ENCODE measurements around the gene LRRC75A. TPM values are rescaled to one million over a fixed set of nuclear protein-coding genes. Genes with fewer than 3 reads are reported as not detected.
"Not testable (repeated sequence)": the region's sequence is repeated elsewhere in the genome, so short reads cannot be mapped to it uniquely, and the experiment has no call there.

LRRC75A gene
- total RNA-seq, 1 experiment from 2014 or later = 10.1 TPM

- TF ChIP-seq CTCF (conservative IDR thresholded peaks at IDR 0.05) = no peak
- Histone ChIP-seq H3K27ac (ENCODE audit: insufficient read length, low read depth, low read length) (no peak overlapping the region), H2BK5ac (ENCODE audit: insufficient read length, low read length) (no peak overlapping the region), H3K18ac (ENCODE audit: insufficient read length, low read depth, low read length) (no peak overlapping the region), H3K14ac (ENCODE audit: insufficient read depth, low read length) (no peak overlapping the region), H3K79me1 (ENCODE audit: insufficient read depth, low read depth, low read length, poor library complexity, severe bottlenecking) (no peaks in the 10 kb centered on the region), H3T11ph (ENCODE audit: low read length) (no peak overlapping the region), H3K9me3 (ENCODE audit: control insufficient read depth, low read depth, low read length) (no peaks in the 10 kb centered on the region), H3K4me1 (ENCODE audit: insufficient read depth, low read length) (no peaks in the 10 kb centered on the region), H2BK15ac (ENCODE audit: low read depth, low read length) (no peak overlapping the region), H2AK5ac (ENCODE audit: insufficient read length, low read length) (no peak overlapping the region), H2BK20ac (ENCODE audit: low read depth, low read length, poor library complexity, severe bottlenecking) (no peak overlapping the region), H3K56ac (ENCODE audit: insufficient read length, low read depth, low read length) (no peak overlapping the region), H3K23me2 (ENCODE audit: insufficient read length, low read depth, low read length, poor library complexity, severe bottlenecking) (no peaks in the 10 kb centered on the region), H4K5ac (ENCODE audit: insufficient read length, low read depth, low read length) (no peak overlapping the region), H4K8ac (replicated peaks; ENCODE audit: insufficient read length, low read depth, low read length) (no peak overlapping the region), H4K91ac (ENCODE audit: insufficient read length, low read depth, low read length) (no peak overlapping the region), H4K20me1 (ENCODE audit: control insufficient read depth, insufficient read depth, insufficient read length) (no peaks in the 10 kb centered on the region), H3K23ac (ENCODE audit: insufficient read length, low read depth, low read length) (no peak overlapping the region), H3K79me2 (ENCODE audit: insufficient read depth, low read length) (no peaks in the 10 kb centered on the region), H3K4me2 (ENCODE audit: insufficient read depth, insufficient read length, low read length) (no peak overlapping the region), H2BK12ac (ENCODE audit: insufficient read length, low read depth, low read length) (no peak overlapping the region), H2AFZ (ENCODE audit: low read length) (peak overlapping the region; percentile 40), H2BK120ac (ENCODE audit: low read depth, low read length, poor library complexity, severe bottlenecking) (no peak overlapping the region), H3K9ac (ENCODE audit: extremely low read depth, insufficient read length, low read length) (no peak overlapping the region), H3K27me3 (ENCODE audit: insufficient read depth, low read length) (no peaks in the 10 kb centered on the region), H3K4ac (ENCODE audit: low read depth, low read length) (no peak overlapping the region; the same call in 1 of the 2 replicates)
- WGBS (ENCODE audit: extremely low coverage, insufficient read length, low lambda C conversion rate) = no CpG with 5 or more reads among the region's 9 CpGs
- Mint-ChIP-seq H3K36me3 (ENCODE audit: insufficient read depth in 1 of 3, low read depth in 3 of 3) (peaks cover 0 to 1% (median 0%) of the 10 kb centered on the region in 3 experiments; a peak in 1 of 7 replicates), H3K27ac (peak overlapping the region; percentile 35 to 94 (median 50); a peak in 6 of 7 replicates), H3K27me3 (ENCODE audit: low read depth) (no peaks in the 10 kb centered on the region), H3K4me3 (peak overlapping the region in 1 of 2 experiments; percentile 10; a peak in 2 of 5 replicates), H3K9me3 (no peaks in the 10 kb centered on the region), H3K4me1 (peaks cover 12 to 21% of the 10 kb centered on the region in 2 experiments)
- DNase-seq = no peak
Observed at GRCh38 chr17:16398270-16399267, 93.4 kb downstream of the LRRC75A start.

GRCh38 chr17:16396693-16397092 lies 95.3 kb downstream of the LRRC75A start:
- H3K9me3 Mint-ChIP-seq; H2AK5ac ChIP-seq (ENCODE audit: insufficient read length, low read length); H3K4me1 ChIP-seq (ENCODE audit: insufficient read depth, low read length); H3K27ac ChIP-seq (ENCODE audit: insufficient read length, low read depth, low read length); H3K27me3 ChIP-seq (ENCODE audit: insufficient read depth, low read length); H2AFZ ChIP-seq (ENCODE audit: low read length); H3K23me2 ChIP-seq (ENCODE audit: insufficient read length, low read depth, low read length, poor library complexity, severe bottlenecking); H3K23ac ChIP-seq (ENCODE audit: insufficient read length, low read depth, low read length); H3K18ac ChIP-seq (ENCODE audit: insufficient read length, low read depth, low read length); H3K4ac ChIP-seq (ENCODE audit: low read depth, low read length); H3K9ac ChIP-seq (ENCODE audit: extremely low read depth, insufficient read length, low read length); H4K20me1 ChIP-seq (ENCODE audit: control insufficient read depth, insufficient read depth, insufficient read length); H2BK20ac ChIP-seq (ENCODE audit: low read depth, low read length, poor library complexity, severe bottlenecking); DNase-seq; H3K79me2 ChIP-seq (ENCODE audit: insufficient read depth, low read length); H2BK5ac ChIP-seq (ENCODE audit: insufficient read length, low read length); H2BK120ac ChIP-seq (ENCODE audit: low read depth, low read length, poor library complexity, severe bottlenecking); H3K56ac ChIP-seq (ENCODE audit: insufficient read length, low read depth, low read length); H3K79me1 ChIP-seq (ENCODE audit: insufficient read depth, low read depth, low read length, poor library complexity, severe bottlenecking); H4K5ac ChIP-seq (ENCODE audit: insufficient read length, low read depth, low read length); H3K4me3 Mint-ChIP-seq; H3K9me3 ChIP-seq (ENCODE audit: control insufficient read depth, low read depth, low read length); H2BK12ac ChIP-seq (ENCODE audit: insufficient read length, low read depth, low read length); H2BK15ac ChIP-seq (ENCODE audit: low read depth, low read length); H3T11ph ChIP-seq (ENCODE audit: low read length); H3K27me3 Mint-ChIP-seq (ENCODE audit: low read depth); H3K4me2 ChIP-seq (ENCODE audit: insufficient read depth, insufficient read length, low read length); H4K8ac ChIP-seq (replicated peaks; ENCODE audit: insufficient read length, low read depth, low read length); H3K36me3 Mint-ChIP-seq (ENCODE audit: insufficient read depth in 1 of 3, low read depth in 3 of 3); H3K14ac ChIP-seq (ENCODE audit: insufficient read depth, low read length); H4K91ac ChIP-seq (ENCODE audit: insufficient read length, low read depth, low read length): not testable (repeated sequence)
- no CpG with 5 or more reads among the region's 2 CpGs for WGBS (ENCODE audit: extremely low coverage, insufficient read length, low lambda C conversion rate)
- Mint-ChIP-seq H3K4me1 (peaks cover 12 to 21% of the 10 kb centered on the region in 2 experiments), H3K27ac (peak overlapping the region in 2 of 3 experiments; percentile 9 to 66; a peak in 4 of 7 replicates)
